Skeletal muscle tissue (tissue), 4 donors: ENCODE results near the gene CRB1. TPM values are rescaled to one million over a fixed set of nuclear protein-coding genes. Genes with fewer than 3 reads are reported as not detected.

Experiments used
- H3K27ac ChIP-seq: one replicate; pipeline ENCODE4 v1.7.0; 2013; ENCODE audit warnings: mild to moderate bottlenecking, low read depth, low read length, inconsistent platforms
- H3K27me3 ChIP-seq, 3 donors: one replicate each; pipeline ENCODE4 v1.7.0; 2013; ENCODE audit warnings: low read length in 3 of 3; ENCODE audit not compliant: control insufficient read depth in 3 of 3, insufficient read depth in 3 of 3
- H3K36me3 ChIP-seq, 3 donors: one replicate each; pipeline ENCODE4 v1.7.0; 2013; ENCODE audit warnings: low read length in 3 of 3; ENCODE audit not compliant: control insufficient read depth in 3 of 3, insufficient read depth in 3 of 3
- H3K4me1 ChIP-seq, 3 donors: one replicate each; pipeline ENCODE4 v1.7.0; 2013; ENCODE audit warnings: low read length in 3 of 3, mild to moderate bottlenecking in 3 of 3; ENCODE audit not compliant: control insufficient read depth in 3 of 3, insufficient read depth in 3 of 3
- H3K4me3 ChIP-seq, 3 donors: one replicate each; pipeline ENCODE4 v1.7.0; 2013; ENCODE audit warnings: low read length in 3 of 3
- H3K9ac ChIP-seq, 3 donors: one replicate each; pipeline ENCODE4 v1.7.0; 2013; ENCODE audit warnings: low read length in 3 of 3, mild to moderate bottlenecking in 3 of 3, moderate library complexity in 2 of 3, low read depth in 1 of 3
- H3K9me3 ChIP-seq, 3 donors: one replicate each; pipeline ENCODE4 v1.7.0; 2013; ENCODE audit warnings: low read length in 3 of 3; ENCODE audit not compliant: control insufficient read depth in 3 of 3
- total RNA-seq: library from RNA; depleted of rRNA; stranded (reverse); fragments of >200 nt; gene quantifications from one replicate; pipeline ENCODE4 v1.2.3, GENCODE V29; 2014
- donor health status: Osteomylitis.

The CRB1 gene
- total RNA-seq, 1 donor from 2014 or later = 1.0 TPM

DNA sequence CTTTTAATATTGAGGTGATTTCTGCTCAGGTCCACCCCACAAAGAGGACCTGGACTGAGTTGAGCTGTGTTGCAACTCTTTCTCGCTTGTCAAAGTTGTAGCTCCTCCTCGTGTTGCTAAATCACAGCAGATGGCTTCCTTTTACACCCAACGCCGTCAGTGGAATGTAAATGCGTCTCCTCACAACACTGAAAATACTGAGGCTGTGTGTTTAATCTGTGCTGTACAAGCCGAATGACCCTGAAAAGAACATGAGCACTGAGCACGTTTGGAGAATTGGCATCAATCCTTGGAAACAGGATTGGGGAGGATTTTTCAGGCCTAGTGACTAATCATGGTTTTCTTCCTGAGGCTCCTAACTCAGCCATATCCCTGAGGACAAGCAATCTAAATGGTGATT is 196.0 kb downstream of the CRB1 start:
- Histone ChIP-seq H3K36me3 (no peaks in the 10 kb centered on the region), H3K4me1 (peaks cover 0 to 2% (median 0%) of the 10 kb centered on the region in 3 donors), H3K9me3 (no peaks in the 10 kb centered on the region), H3K9ac (no peak overlapping the region), H3K27me3 (no peaks in the 10 kb centered on the region), H3K4me3 (no peak overlapping the region), H3K27ac (no peak overlapping the region)

GRCh38 chr1:197465528-197466327 is 197.7 kb downstream of the CRB1 start:
- H3K9ac ChIP-seq = no peak overlapping the region
- no peaks in the 10 kb centered on the region for H3K27me3 ChIP-seq
- H3K9me3 ChIP-seq = no peaks in the 10 kb centered on the region
- no peak overlapping the region for H3K4me3 ChIP-seq
- no peaks in the 10 kb centered on the region for H3K4me1 ChIP-seq
- no peak overlapping the region for H3K27ac ChIP-seq
- H3K36me3 ChIP-seq = no peaks in the 10 kb centered on the region

DNA sequence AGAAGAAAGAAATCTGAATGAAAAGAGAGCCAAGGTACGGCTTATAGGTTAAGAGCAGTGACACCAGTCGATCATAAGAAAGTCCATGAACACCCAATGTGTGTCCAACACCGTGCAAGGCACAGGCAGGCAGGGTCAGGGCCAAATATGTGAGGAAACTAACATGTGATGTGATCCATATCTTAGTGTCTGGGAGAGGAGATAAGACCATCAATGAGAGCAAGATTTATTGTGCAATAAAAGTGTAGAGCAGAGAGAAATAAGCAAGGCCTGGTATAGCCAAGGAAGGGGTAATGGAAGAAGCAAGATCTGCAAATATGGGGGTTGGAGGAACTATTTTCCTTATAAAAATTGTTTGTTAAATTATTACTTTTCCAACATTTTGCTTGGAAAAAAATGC is 198.8 kb downstream of the CRB1 start:
- no peak overlapping the region for H3K27ac ChIP-seq
- H3K9me3 ChIP-seq = no peaks in the 10 kb centered on the region
- H3K27me3 ChIP-seq = no peaks in the 10 kb centered on the region
- no peaks in the 10 kb centered on the region for H3K36me3 ChIP-seq
- H3K9ac ChIP-seq = no peak overlapping the region
- no peak overlapping the region for H3K4me3 ChIP-seq
- no peaks in the 10 kb centered on the region for H3K4me1 ChIP-seq

GRCh38 chr1:197467881-197468280 is 199.8 kb downstream of the CRB1 start:
- no peaks in the 10 kb centered on the region for H3K9me3 ChIP-seq
- no peak overlapping the region for H3K4me3 ChIP-seq
- H3K9ac ChIP-seq = no peak overlapping the region
- H3K27me3 ChIP-seq = no peaks in the 10 kb centered on the region
- H3K36me3 ChIP-seq = no peaks in the 10 kb centered on the region
- no peaks in the 10 kb centered on the region for H3K4me1 ChIP-seq
- no peak overlapping the region for H3K27ac ChIP-seq

DNA sequence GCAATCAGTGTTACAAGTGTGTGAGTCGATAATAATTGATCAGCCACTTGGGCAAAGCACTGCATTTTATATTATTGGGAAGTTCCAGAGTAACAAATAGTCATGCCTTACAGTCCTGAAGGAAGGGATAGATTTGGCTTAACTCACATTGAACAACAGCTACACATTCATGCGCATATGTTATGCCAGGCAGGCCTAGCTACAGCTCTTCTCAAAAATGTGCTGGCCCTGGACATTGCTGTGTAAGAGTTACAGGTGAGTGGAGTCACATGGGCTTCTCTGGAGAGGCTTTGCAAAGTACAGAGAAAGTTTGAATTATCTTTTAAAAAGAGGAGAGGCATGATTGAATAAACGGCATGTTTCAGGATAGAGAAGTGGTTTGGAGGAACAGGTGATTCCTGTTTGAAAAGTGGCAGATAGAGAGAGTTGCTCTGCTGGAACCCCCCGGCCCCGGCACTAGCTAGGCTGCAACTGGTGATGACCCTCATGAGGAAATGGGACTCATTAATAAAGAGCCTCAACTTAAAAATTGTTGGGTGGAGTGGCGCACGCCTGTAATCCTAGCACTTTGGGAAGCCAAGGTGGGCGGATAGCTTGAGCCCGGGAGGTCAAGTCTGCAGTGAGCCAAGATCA is 200.6 kb downstream of the CRB1 start:
- Histone ChIP-seq H3K9ac (no peak overlapping the region), H3K27me3 (no peaks in the 10 kb centered on the region), H3K4me1 (no peaks in the 10 kb centered on the region), H3K4me3 (no peak overlapping the region), H3K27ac (no peak overlapping the region), H3K9me3 (no peaks in the 10 kb centered on the region), H3K36me3 (no peaks in the 10 kb centered on the region)

- no peak overlapping the region for H3K9ac ChIP-seq
Measured at GRCh38 chr1:197469620-197470210, 201.7 kb downstream of the CRB1 start.

GRCh38 chr1:197470330-197470729 is 202.3 kb downstream of the CRB1 start:
- H3K4me1 ChIP-seq = no peaks in the 10 kb centered on the region
- no peak overlapping the region for H3K9ac ChIP-seq
- no peak overlapping the region for H3K4me3 ChIP-seq
- H3K36me3 ChIP-seq = no peaks in the 10 kb centered on the region
- H3K27me3 ChIP-seq = no peaks in the 10 kb centered on the region
- H3K27ac ChIP-seq = no peak overlapping the region
- H3K9me3 ChIP-seq = no peaks in the 10 kb centered on the region

More at GRCh38 chr1:197469620-197470210, 201.7 kb downstream of the CRB1 start:
- no peak overlapping the region for H3K4me3 ChIP-seq
- no peak overlapping the region for H3K27ac ChIP-seq
- no peaks in the 10 kb centered on the region for H3K36me3 ChIP-seq
- no peaks in the 10 kb centered on the region for H3K9me3 ChIP-seq
- no peaks in the 10 kb centered on the region for H3K27me3 ChIP-seq
- H3K4me1 ChIP-seq = no peaks in the 10 kb centered on the region

DNA sequence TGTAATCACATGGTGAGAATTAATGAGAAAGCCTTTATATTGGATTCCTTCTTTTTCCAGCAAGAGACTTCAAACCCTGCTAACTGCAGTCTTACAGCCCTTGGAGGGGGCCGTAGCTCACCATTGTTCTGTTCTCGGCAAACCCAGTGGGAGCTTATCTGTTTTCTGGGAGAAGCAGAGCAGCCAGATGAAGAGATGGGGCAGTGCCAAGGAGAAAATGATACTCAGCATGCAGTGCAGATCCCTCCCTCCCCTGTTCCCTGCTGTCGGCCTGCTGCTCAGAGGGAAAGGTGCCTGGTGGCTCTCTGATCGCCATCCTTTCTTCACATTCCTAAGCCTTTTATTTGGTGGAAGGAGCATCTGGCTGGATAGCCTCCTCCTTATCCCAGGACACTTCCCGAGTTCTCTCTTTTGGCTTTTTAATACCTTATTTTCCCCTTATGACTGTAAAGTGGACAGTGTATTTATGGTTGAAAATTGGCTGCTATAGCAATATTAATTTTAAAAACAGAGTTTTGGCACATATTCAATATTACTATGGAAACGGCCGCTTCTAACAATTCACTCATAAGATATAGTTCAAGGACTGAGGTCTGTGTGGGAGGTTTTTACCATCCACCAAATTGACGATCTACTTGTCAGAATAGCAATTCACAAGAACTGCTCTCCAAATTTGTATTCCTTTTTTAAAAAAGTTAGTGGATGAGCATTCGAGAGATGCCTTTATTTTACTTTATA is 203.4 kb downstream of the CRB1 start:
- H3K27ac ChIP-seq = no peak overlapping the region
- H3K9me3 ChIP-seq = no peaks in the 10 kb centered on the region
- H3K4me3 ChIP-seq = no peak overlapping the region
- no peaks in the 10 kb centered on the region for H3K27me3 ChIP-seq
- no peaks in the 10 kb centered on the region for H3K4me1 ChIP-seq
- no peaks in the 10 kb centered on the region for H3K36me3 ChIP-seq
- H3K9ac ChIP-seq = no peak overlapping the region

GRCh38 chr1:197472141-197472540 is 204.1 kb downstream of the CRB1 start:
- H3K27me3 ChIP-seq = no peaks in the 10 kb centered on the region
- no peak overlapping the region for H3K4me3 ChIP-seq
- no peaks in the 10 kb centered on the region for H3K9me3 ChIP-seq
- H3K36me3 ChIP-seq = no peaks in the 10 kb centered on the region
- H3K4me1 ChIP-seq = no peaks in the 10 kb centered on the region
- no peak overlapping the region for H3K27ac ChIP-seq
- H3K9ac ChIP-seq = no peak overlapping the region

DNA sequence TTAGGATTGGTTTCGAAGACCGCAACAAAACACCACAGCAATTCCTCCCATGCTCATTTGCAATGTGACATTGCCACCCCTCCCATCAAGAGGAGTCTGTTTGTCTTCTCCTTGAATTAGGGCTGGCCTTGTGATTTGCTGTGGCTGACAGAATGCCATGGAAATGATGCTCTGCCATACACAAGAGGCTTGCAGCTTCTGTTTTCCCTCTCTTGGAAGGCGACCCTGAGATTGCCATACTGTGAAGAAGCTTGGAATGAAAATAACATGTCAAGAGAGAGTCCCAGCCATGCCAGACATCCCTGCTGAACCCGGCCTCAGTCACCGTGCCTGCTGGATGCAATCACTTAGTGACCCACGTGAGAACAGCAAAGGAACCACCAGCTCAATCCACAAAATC is 212.4 kb downstream of the CRB1 start:
- no peak overlapping the region for H3K4me3 ChIP-seq
- no peaks in the 10 kb centered on the region for H3K9me3 ChIP-seq
- H3K27me3 ChIP-seq = no peaks in the 10 kb centered on the region
- H3K36me3 ChIP-seq = no peaks in the 10 kb centered on the region
- H3K27ac ChIP-seq = no peak overlapping the region
- no peaks in the 10 kb centered on the region for H3K4me1 ChIP-seq
- H3K9ac ChIP-seq = no peak overlapping the region
